SH-SY5Y (cell line): Measurements from ENCODE around the gene INO80B.

Experiments used
- GATA2 ChIP-seq: IDR thresholded peaks from 2 replicates; pipeline ENCODE4 v1.6.1; 2011; ENCODE audit warnings: mild to moderate bottlenecking, low read depth, low read length
- GATA3 ChIP-seq: IDR thresholded peaks from 2 replicates; pipeline ENCODE4 v1.6.1; 2011; ENCODE audit warnings: low read depth, mild to moderate bottlenecking, low read length, moderate library complexity

INO80B gene

DNA sequence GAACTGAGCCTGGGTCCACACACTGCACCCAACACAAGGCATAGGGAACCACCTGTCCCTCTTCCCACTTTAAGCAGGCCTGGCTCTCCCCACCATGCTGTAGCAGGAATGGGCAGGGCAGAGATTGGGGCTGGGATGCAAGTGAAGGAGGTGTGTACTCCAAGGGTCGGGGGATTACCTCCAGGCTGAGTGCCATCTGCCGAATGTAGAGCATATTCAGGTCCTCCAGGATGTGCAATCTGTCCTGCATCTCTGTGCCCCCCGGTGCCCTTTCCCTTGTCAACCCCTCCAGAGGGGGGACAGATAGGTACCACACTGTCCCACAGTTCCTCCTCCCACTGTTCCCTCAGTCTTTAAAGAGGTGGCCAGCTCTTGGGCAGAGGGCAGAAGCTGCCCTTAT, 15.5 kb upstream of the INO80B start:
- TF ChIP-seq GATA2 (no peak), GATA3 (no peak)

GRCh38 chr2:74439803-74440377, 15.0 kb upstream of the INO80B start:
- TF ChIP-seq GATA3, result no peak
- no peak for TF ChIP-seq GATA2

DNA sequence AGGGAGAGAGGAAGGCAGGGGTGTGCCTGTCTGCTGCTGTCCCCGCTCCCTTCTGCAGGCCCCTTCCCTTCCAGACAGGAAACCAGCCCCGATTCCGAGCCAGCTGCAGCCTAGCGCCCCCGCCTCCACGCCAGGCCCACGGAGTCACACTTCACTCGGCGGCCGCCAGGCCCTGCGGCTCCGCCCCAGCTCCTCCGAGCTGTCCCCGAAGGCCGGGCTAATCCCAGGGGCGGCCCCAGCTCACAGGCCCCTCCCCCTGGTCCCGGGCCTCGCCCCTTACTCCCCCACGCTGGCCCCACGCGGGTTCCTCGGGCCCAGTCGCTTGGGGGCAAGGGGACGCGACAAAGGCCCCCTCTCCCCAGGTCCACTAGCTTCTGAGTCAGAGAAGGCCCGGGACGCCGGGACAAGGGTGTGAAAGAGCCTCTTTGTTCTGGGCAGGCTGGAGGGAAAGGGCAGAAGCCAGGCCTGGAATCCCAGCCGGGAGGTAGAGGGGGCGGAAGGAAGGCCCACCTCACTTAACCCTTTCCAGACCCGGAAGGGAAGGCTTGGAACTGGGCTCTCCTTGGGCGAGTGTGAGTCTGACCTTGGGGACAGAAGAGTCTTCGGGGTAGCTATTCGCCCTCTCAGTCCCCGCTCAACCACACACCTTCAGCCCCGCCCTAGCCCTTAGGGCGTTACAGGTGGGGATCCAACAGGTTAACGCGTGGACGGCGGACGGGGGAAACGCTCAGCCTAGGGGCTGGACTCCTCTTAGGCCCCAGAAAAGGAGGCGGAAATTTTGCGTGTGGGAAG, 14.3 kb upstream of the INO80B start:
- TF ChIP-seq GATA3 (no peak), GATA2 (no peak)

- TF ChIP-seq GATA3 (no peak), GATA2 (no peak)
These were observed 13.7 kb upstream of the INO80B start for GRCh38 chr2:74441170-74441689.

- no peak for TF ChIP-seq GATA3
- no peak for TF ChIP-seq GATA2
These were observed 13.0 kb upstream of the INO80B start, which contains the start of gene RTKN for GRCh38 chr2:74441690-74442482. Gene RTKN, minus strand, starts transcription at chr2:74441937. Its CDS starts 121 bp downstream, at chr2:74441816.

- TF ChIP-seq GATA2 (no peak), GATA3 (no peak)
These were observed 10.2 kb upstream of the INO80B start for GRCh38 chr2:74444498-74445318.

DNA sequence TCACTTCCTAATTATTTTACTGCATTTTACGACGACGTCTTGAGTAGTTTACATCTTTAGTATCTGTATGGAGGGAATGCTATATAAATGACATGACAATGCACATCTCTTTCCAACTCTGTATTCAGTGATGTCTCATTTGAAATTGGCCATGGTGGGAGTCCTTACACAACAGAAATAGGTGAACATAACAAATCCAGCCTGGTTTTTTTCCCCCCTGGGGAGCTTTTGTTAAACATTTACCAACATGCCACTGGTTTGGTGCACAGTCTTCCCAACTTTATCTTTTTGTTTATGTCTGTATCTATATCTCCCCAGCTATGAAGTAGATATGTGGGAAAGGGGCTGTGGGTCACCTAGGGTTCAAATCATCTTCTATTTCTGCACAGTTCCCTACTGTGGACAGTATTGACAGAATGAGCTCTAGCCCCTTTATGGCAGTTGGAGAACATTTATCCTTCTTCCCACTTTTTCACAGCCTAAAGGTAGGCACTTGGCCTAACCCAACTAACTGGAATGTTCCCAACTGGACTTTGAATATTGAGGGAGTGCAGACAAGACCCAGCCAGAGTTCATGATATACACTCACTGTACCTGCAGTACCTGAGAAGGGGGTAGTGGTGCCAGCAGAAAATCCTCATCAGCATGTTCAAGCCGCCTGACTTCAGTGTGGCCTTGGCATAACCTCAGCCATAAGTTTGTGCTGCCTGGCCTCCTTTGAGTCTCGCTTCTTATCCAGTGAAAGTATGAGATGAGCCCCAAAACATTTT, 7.5 kb upstream of the INO80B start:
- TF ChIP-seq GATA2, result no peak
- TF ChIP-seq GATA3, result no peak

DNA sequence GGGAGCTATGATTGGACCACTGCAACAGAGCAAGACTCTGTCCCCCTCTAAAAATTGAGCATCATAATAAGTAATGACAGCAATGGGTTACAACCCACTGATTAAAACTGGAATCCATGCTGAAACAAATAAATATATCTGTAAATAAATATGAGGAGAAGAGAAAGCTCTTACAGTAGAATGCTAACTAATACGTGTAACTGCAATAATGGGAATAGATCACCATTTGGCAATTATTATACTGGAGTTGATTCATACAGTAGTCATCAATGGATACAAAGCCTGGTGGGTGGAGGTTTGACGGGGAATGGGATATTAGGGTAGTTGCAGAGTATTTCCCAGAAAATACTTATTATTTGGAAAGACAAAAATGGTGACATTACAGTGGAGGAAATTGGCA, 6.1 kb upstream of the INO80B start:
- TF ChIP-seq GATA2 (no peak), GATA3 (no peak)

- TF ChIP-seq GATA2, result no peak
- TF ChIP-seq GATA3, result no peak
These were observed 4.2 kb upstream of the INO80B start for GRCh38 chr2:74450570-74451190.

GRCh38 chr2:74457129-74457548, 2.3 kb downstream of the INO80B start:
- no peak for TF ChIP-seq GATA2
- no peak for TF ChIP-seq GATA3

DNA sequence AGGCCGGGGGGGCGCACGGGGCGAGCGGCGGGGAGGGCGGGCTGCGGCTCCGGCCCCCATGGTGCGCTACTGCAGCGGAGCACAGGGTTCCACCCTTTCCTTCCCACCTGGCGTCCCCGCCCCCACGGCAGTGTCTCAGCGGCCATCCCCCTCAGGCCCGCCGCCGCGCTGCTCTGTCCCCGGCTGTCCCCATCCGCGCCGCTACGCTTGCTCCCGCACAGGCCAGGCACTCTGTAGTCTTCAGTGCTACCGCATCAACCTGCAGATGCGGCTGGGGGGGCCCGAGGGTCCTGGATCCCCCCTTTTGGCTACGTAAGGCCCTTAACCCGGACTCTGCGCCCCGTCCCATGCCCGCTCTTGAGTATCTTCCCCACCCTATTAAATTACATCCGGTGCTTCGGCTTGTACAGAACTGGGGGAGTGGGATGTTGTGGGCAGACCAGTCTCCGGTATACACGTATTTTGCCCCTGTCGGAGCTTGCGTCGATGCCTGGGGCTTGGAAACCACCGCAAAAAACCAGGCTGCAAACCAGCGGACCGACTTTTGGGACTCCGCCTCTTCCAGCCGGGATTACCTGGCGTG, 2.8 kb downstream of the INO80B start:
- no peak for TF ChIP-seq GATA3
- TF ChIP-seq GATA2, result no peak

- no peak for TF ChIP-seq GATA3
- TF ChIP-seq GATA2, result no peak
These were observed 3.4 kb downstream of the INO80B start, which contains the start of gene WBP1 for GRCh38 chr2:74458132-74458937. Gene WBP1, plus strand, starts transcription at chr2:74458438. Its CDS starts 165 bp downstream, at chr2:74458603.

DNA sequence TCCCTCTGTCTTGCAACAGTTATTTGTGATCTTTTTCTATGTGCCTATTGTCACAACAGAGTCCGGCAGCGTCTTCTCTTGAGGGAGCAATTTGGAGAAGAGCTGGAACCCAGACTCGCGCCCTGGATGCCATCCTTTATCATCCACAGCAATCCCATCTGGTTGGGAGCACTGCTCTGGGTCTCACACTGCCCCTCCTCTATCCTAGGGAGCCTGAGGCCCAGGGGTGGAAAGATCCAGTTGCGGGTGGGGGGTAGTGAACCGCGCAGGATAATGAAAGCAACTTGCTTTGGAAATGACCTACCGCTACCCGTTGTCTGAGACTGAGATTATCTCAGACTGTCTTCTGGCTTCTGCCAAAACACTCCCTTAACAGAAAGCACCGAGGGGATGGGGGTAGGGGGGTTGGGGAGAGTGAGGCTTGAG, 4.1 kb downstream of the INO80B start:
- TF ChIP-seq GATA3 (no peak), GATA2 (no peak)
